GM21526 (cell line): Measurements from ENCODE around the gene GAL3ST2.
"Not testable (repeated sequence)": the region's sequence is repeated elsewhere in the genome, so short reads cannot be mapped to it uniquely, and the experiment has no call there.

ENCODE experiments used
- ATAC-seq: cut with Tn5 transposase; IDR thresholded peaks from one replicate; pipeline ENCODE4 v1.9.1; 2021; ENCODE audit warnings: moderate library complexity; ENCODE audit not compliant: unreplicated experiment, low FRiP score

The GAL3ST2 gene

DNA sequence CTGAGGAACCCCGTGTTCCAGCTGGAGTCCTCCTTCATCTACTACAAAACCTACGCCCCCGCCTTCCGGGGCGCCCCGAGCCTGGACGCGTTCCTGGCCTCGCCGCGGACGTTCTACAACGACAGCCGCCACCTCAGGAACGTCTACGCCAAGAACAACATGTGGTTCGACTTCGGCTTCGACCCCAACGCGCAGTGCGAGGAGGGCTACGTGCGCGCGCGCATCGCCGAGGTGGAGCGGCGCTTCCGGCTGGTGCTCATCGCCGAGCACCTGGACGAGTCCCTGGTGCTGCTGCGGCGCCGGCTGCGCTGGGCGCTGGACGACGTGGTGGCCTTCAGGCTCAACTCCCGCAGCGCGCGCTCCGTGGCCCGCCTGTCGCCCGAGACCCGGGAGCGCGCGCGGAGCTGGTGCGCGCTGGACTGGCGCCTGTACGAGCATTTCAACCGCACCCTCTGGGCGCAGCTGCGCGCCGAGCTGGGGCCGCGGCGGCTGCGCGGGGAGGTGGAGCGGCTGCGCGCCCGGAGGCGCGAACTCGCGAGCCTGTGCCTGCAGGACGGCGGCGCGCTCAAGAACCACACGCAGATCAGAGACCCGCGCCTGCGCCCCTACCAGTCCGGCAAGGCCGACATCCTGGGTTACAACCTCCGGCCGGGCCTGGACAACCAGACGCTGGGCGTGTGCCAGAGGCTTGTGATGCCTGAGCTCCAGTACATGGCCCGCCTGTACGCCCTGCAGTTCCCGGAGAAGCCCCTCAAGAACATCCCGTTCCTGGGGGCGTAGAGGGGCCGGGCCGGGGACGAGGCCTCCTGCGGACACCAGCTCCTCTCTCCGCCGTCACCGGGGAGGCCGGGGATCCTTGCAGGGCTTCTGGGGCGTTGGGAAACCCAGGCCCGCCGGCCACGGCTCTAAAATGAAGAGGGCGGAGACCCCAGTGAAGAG, 27.0 kb downstream of the GAL3ST2 start:
- no peak for ATAC-seq

DNA sequence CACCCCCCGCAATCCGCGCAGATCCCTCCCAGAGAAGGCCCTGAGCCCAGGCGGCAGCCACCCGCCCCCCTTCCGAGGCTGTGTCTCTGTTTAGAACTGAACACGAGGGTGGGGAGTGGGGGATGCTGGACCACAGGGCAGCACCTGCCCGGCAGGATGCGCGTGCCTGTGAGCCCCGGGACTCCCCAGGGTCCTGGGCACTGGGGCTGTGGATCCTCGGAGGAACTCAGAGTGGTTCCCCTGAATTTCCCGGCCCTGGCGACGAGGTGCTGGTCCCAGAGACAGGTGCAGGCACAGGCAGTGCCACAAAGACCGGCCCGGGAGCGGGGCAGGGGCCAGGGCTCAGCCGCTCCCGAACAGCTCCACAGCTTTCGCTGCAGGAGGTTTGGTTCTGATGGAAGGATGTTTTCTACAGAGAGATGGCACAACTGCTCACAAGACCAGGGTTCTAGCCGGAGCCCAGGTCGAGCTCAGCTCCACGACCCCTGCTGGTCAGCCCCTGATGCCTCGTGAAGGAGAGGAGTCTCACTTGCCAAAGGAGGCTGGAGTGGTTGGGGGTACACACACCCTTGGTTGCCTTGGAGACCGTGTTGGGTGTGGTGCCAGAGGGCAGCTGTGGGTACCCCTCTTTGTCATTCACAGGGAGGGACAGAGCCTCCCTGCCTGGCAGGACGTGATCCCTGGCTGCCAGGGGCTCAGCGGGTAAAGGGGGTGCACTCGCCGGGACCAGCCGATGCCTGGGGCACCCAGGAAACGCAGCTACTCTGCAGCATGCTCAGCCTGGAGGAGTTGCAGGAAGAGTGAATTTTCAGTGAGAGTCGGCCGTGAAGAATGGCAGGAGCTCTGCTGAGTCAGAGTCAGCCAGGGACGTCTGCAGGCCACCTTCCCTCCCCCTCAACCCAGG, 28.0 kb downstream of the GAL3ST2 start:
- ATAC-seq = no peak

DNA sequence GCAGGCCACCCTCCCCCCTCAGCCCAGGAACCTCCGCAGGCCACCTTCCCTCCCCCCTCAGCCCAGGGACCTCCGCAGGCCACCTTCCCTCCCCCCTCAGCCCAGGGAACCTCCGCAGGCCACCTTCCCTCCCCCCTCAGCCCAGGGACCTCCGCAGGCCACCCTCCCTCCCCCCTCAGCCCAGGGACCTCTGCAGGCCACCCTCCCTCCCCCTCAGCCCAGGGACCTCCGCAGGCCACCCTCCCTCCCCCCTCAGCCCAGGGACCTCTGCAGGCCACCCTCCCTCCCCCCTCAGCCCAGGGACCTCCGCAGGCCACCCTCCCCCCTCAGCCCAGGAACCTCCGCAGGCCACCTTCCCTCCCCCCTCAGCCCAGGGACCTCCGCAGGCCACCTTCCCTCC, 29.6 kb downstream of the GAL3ST2 start:
- ATAC-seq = not testable (repeated sequence)

DNA sequence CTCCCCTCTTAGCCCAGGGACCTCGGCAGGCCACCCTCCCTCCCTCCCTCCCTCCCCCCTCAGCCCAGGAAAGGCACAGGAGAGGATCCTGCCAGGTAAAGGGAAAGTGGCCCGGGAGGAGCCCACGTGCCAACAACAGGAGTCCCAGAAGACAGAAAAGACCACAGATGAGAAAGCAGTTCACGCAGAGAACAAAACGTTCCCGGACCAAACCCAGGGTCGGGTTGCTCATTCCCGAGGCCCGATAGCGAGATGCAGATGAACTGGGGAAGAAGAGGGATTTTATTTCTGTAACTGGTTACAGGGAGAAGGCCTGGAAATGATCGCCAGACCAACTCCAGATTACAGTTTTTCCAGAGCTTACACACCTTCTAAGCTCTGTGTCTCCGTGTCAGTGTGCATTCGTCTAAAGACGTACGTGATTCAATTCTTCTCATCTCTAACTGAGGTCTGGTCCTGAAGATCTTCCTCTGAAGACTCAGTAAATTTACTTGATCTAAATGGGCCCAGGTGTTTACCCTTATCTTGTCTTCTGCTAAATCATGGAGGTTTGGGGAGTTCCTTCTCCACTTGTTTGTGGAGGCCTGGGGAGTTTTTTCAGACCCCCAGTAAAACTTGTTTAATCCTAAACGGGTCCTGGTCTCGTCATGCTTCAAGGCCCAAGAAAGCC, 31.6 kb downstream of the GAL3ST2 start:
- no peak for ATAC-seq

DNA sequence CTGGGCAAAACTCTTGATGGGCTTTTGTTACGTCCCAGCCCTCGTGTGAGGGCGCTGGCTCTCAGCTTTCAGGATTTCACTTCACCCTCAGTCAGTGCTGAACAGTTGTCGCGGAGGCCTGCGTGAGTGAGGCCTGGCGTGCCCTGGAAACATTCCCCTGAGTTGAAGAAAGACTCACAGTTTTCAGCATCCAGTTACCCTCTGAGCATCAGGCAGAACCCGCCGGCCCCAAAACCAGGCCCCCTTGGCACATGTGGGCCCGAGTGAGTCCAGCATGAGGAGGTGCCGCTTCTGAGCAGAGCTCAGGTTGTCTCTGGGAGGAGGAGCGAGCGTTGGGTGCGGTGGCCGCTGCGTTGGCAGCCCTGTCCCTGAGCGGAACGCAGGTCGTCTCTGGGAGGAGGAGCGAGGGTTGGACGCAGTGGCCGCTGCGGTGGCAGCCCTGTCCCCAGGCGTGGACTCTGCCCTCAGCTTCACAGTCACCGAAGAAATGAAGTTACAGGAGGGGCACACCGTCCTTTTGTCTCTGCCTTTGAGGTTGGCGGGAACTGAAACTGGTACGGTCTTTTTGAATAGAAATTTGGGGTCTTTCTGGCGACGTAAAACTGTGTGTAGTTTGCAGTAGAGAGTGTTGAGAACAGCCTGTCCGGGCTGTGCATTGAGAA, 32.2 kb downstream of the GAL3ST2 start, which contains the start of gene NEU4:
Gene NEU4 (plus strand): TSS at position 473 of the 662 bp plus-strand sequence. CDS start 5,292 bp downstream, outside the sequence.
- no peak for ATAC-seq

DNA sequence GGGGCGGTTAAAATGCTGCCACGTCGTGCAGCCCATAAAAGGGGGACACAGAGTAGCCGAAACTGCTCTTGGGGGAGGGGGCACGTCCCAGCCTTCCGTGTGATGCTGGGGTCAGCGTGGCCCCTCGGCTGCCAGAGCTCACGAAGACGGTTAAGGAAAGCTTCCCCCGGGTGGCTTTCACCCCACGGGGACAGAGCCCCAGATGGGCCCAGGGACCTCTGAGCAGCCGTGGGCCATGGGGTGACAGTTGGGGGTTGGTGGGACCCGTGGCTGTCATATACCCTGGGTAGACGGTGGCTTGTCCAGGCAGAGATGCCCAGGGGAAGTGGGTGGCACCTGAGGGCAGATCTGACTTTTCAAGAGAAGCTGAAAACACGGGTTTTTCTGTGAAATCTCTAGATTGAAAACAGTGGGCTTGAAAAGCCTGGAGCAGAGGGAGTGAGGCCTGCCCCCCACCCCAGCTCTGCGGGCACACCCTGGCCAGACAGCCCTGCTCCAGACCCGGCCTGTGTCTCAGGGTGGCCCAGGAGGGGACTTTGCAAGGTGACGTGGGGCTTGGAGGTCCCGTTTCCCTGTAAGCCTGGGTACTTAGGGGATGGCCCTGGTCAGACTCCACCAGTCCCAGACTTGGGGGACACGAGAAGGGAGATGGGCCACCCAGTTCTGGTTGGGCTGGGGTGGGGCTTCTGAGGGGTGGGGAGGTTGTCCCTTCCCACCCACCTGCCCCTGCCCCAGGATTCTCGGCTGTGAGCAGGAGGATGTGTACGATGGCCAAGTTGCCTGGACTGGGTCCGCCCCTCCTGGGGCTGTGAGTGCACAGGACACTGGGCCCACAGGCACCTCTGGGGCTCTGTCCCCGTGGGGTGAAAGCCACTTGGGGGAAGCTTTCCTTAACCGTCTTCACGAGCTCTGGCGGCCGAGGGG, 33.0 kb downstream of the GAL3ST2 start:
- no peak for ATAC-seq

DNA sequence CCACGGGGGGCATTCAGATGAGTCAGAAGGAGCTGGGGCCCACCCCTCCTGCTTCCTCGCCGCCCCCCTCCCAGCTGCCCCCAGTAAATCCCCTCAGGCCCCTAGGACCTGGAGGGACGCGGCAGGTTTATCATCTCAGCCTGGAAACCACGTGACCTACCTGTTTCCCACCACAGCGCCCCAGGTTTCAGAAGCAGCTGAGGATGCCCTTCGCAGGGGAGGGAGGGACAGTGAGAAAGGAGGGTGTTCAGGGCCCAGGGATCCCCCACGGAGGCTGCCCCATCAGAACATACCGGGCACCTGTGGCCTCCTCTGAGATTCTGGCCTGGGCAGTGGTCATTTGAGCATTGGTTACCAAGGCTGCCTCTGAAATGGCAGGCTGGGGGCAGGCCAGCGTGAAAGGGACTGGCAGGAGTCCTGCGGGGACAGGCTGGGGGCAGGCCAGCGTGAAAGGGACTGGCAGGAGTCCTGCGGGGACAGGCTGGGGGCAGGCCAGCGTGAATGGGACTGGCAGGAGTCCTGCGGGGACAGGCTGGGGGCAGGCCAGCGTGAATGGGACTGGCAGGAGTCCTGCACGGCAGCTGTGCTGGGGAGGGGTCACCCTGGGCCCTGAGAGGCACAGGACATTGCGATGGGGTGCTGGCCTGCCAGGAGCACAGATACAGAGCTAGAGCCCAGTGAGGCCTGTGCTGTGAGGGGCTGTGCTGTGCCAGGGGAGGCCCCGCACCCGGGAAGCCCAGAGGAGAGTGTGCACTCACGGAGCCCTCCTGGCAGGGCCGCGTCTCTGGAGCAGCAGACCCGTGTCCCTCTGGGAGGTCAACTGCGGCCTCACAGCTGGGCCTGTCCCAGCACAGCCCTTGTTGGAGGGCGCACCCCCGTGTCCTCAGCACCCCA, 33.9 kb downstream of the GAL3ST2 start:
- no peak for ATAC-seq

DNA sequence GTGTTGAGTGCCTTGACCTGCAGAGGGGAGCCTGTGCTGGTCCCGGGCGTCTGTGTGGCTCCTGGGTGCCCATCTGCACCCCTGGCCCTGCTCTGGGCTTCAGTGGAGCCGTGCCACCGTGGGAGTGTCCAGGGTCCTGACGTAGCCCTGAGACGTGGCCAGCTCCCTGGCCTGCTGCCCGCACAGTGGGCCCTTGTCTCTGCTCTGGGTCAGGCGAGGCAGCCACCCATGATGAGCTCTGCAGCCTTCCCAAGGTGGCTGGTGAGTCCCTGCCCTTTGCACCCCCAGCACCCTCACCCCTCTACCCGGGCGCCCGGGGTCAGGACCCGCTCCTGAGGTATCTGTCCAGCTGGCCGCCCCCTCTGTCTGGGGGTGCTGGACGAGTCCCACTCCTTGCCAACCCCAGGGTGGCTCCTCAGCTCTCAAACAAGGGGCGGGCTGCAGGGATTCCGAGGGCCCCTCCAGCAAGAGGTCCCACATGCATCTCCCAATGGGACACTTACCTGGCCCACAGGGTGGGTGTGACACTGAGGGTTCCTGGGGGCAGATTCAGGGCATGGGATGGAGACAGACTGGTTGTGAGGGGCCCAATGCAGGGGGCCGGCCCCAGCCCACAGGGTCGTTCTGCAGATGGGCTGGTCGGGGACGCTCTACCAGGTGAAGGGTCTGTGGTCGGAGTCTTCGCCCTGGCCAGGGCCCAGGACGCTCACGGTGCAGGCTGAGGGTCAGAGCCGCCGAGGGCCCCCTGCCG, 34.8 kb downstream of the GAL3ST2 start:
- no peak for ATAC-seq

DNA sequence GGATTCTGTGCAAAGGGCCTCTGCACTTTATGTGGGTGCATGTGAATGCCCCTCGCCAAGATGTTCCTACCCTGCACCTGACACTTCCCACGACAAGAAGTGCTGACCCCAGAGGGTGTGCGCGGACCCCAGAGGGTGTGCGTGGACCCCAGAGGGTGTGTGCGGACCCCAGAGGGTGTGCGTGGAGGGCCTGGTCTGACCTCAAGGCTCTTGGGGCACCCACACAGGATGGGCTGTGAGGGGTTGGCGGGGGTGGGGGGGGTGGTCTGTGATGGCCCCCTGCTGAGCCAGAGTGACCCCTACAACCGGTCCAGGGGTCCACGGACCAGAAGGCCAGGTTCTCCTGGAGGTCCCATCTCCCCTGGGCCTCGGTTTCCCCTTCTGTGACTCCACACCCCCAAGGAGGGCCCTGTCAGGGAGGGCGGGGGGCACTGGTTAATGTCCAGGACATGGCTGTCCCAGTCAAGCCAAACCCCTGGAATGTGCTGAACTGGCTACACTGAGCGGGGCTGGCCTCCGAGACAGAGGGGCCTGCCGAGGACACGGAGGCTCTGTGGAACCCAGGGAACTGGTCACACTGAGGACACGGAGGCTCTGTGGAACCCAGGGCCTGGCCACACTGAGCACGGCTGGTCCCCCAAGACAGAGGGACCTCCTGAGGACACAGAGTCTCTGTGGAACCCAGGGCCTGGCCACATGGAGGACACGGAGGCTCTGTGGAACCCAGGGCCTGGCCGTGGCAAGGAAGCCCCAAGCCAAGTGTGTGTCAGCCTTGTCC, 35.5 kb downstream of the GAL3ST2 start:
- ATAC-seq = no peak

DNA sequence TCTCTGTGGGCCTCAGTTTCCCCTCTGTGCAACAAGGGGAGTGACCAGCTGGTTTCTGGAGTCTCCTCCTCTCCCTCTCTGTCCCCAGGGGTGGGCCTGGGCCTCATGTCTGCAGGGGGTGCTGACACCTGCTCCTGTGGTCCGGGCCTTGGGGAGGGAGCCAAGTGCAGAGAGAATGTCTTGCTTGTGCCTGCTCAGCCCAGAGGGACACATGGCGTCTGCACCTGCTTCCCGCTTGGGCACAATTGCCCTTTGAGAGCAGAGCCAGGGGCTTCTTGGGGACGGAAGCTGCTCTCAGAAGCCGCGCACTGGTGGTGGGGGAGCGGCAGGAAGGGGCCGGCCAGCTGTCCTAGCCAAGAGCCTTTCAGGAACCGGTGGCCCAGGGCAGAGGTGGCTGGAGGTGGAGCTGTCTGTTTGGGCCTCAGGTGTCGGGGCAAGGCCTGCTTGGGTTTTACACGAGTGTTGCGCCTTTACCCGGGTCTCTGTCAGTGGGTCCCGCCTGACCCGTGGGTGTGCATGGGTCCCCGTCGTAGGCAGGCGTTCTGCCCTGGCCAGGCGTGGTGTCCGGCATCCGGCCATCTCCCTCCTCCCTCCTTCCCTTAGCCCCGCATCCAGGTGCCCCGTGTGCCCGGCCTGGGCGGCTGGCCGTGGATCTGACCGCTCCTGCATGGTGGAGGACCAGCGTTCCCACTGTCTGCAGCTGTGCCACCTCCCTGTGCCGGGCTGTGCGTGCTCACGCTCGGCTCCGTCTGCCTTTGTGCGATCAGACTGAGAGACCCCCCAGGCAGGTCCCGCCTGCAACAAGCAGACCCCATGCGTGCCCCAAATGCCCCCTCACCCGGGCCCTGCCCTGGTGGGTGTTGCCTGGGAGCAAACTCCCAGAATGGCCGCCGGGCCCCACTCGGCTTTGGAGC, 36.4 kb downstream of the GAL3ST2 start:
- no peak for ATAC-seq

DNA sequence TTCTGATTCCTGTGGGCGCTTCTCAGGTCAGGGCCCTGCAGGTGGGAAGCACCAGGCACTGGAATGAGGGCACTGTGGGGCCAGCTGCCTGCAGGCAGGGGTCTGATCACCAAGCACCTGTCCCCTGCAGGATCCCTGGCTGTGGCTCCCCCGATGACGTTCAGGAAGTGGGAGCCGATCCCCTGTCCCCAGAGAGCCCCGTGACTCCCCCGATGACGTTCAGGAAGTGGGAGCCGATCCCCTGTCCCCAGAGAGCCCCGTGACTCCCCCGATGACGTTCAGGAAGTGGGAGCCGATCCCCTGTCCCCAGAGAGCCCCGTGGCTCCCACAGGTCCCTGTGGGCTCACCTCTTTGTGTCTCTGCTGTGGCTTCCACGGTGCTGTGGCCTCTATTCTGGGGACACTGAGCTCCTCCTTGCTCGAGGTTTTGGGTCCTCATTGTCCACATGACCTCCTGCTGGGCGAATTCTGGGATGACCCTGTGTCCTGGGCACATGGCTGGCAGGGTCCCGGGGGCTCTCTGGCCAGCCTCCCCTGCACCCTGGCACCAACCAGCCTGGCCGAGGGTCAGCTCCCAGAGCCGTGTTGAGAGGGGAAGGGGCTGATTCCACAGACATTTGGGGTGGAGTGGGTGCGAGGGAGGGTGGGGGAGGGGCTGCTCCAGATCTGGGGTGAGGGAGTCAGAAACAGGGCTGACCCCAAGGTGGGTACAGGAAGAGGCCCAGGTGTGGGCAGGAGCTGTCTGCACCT, 37.2 kb downstream of the GAL3ST2 start:
- ATAC-seq = no peak

DNA sequence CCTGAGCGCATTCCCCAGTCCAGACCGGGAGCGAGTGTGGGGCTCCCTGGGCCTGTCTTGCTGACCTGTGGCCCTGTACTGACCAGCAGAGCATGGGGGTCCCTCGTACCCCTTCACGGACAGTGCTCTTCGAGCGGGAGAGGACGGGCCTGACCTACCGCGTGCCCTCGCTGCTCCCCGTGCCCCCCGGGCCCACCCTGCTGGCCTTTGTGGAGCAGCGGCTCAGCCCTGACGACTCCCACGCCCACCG, 37.7 kb downstream of the GAL3ST2 start:
- no peak for ATAC-seq

DNA sequence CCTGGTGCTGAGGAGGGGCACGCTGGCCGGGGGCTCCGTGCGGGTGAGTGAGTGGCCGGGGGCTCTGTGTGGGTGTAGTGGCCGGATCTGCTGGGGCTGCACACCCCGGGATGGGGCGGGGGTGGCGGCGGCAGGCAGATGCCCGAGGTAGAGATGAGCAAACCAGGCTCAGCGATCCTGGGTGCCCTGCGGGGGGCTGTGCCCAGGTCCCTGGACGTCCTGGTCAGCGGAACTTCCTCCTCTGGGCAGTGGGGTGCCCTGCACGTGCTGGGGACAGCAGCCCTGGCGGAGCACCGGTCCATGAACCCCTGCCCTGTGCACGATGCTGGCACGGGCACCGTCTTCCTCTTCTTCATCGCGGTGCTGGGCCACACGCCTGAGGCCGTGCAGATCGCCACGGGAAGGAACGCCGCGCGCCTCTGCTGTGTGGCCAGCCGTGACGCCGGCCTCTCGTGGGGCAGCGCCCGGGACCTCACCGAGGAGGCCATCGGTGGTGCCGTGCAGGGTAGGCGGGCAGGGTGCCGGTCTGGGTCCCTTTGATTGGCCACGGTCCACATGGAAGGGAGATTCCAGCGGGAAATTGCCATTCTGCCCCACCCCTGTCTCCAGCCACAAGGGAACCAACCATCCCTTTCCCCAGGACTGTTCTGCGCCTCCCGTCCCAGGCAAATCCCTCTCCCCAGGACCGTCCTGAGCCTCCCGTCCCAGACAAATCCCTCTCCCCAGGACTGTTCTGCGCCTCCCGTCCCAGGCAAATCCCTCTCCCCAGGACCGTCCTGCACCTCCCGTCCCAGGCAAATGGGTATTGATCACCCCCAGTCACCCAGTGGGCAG, 38.2 kb downstream of the GAL3ST2 start:
- no peak for ATAC-seq
